Measurements from ENCODE around the gene CTSS. TPM values are rescaled to one million over a fixed set of nuclear protein-coding genes. Genes with fewer than 3 reads are reported as not detected.

CTSS gene
- total RNA-seq, 1 experiment from 2014 or later = not detected

- no peak overlapping the region for H3K4me2 ChIP-seq (ENCODE audit: low read length)
- H3K79me2 ChIP-seq (ENCODE audit: low read length) = no peaks in the 10 kb centered on the region
- H3K4me1 ChIP-seq (ENCODE audit: insufficient read depth, low read length) = peaks cover 8% of the 10 kb centered on the region; the same call in 1 of the 2 replicates
- DNase-seq (no peak), ATAC-seq (no peak)
- no peak overlapping the region for H2AFZ ChIP-seq (ENCODE audit: low read length)
- no peaks in the 10 kb centered on the region for H3F3A ChIP-seq (ENCODE audit: low read length, unreplicated experiment)
- no peak overlapping the region for H3K27ac ChIP-seq (ENCODE audit: low read length)
- no peak for TF ChIP-seq CTCF (conservative IDR thresholded peaks at IDR 0.05; ENCODE audit: low read depth, low read length)
- TF ChIP-seq EZH2 (IDR thresholded peaks at IDR 0.05; ENCODE audit: low read length, unreplicated experiment) = no peak
- TF ChIP-seq EZH2phosphoT487 (IDR thresholded peaks at IDR 0.05; ENCODE audit: borderline replicate concordance, low read length) = no peak
- no peaks in the 10 kb centered on the region for H3K36me3 ChIP-seq (ENCODE audit: low read depth, low read length)
- no TSS peak for BruUV-seq (replicated peaks)
- no peaks in the 10 kb centered on the region for H3K27me3 ChIP-seq (ENCODE audit: low read length)
- H3K9me3 ChIP-seq (ENCODE audit: low read length) = no peaks in the 10 kb centered on the region
- CTCF ChIA-PET = interaction anchor here (0.5 kb wide), 1 partner anchor 24 kb away, joined by 4 read pairs; no protein-coding TSS in a partner anchor
- H3K9ac ChIP-seq (ENCODE audit: low read length) = no peak overlapping the region
- H3K4me3 ChIP-seq (ENCODE audit: low read length) = no peak overlapping the region
- H3K9me2 ChIP-seq (replicated peaks; ENCODE audit: low read length) = no peaks in the 10 kb centered on the region
- POLR2A ChIA-PET (ENCODE audit: unreplicated experiment) = interaction anchor here (0.7 kb wide), 1 partner anchor 555 kb away, joined by 4 read pairs; no protein-coding TSS in a partner anchor
- no peaks in the 10 kb centered on the region for H4K20me1 ChIP-seq (ENCODE audit: low read length)
- intact Hi-C loops (cut with micrococcal nuclease) = no loop called here
These were observed 23.4 kb upstream of the CTSS start for GRCh38 chr1:150788946-150789345.

- POLR2A ChIA-PET (ENCODE audit: unreplicated experiment) = no interaction called here
- ATAC-seq = no peak
- Histone ChIP-seq H3K4me1 (ENCODE audit: insufficient read depth, low read length) (peaks cover 8% of the 10 kb centered on the region; the same call in 1 of the 2 replicates), H3K4me3 (ENCODE audit: low read length) (no peak overlapping the region), H3K4me2 (ENCODE audit: low read length) (no peak overlapping the region), H3K9me2 (replicated peaks; ENCODE audit: low read length) (no peaks in the 10 kb centered on the region), H3K9me3 (ENCODE audit: low read length) (no peaks in the 10 kb centered on the region), H3F3A (ENCODE audit: low read length, unreplicated experiment) (no peaks in the 10 kb centered on the region), H3K36me3 (ENCODE audit: low read depth, low read length) (no peaks in the 10 kb centered on the region), H3K79me2 (ENCODE audit: low read length) (no peaks in the 10 kb centered on the region), H2AFZ (ENCODE audit: low read length) (0 out of 2 replicates have a peak overlapping the region, but pooled peaks have one; percentile 3), H3K27me3 (ENCODE audit: low read length) (no peaks in the 10 kb centered on the region), H4K20me1 (ENCODE audit: low read length) (no peaks in the 10 kb centered on the region), H3K9ac (ENCODE audit: low read length) (no peak overlapping the region), H3K27ac (ENCODE audit: low read length) (no peak overlapping the region)
- BruUV-seq (replicated peaks) = no TSS peak
- TF ChIP-seq CTCF (conservative IDR thresholded peaks at IDR 0.05; ENCODE audit: low read depth, low read length) (no peak), EZH2phosphoT487 (IDR thresholded peaks at IDR 0.05; ENCODE audit: borderline replicate concordance, low read length) (no peak), EZH2 (IDR thresholded peaks at IDR 0.05; ENCODE audit: low read length, unreplicated experiment) (no peak)
- intact Hi-C loops (cut with micrococcal nuclease) = no loop called here
- no peak for DNase-seq
- CTCF ChIA-PET = no interaction called here
These were observed 21.9 kb upstream of the CTSS start for GRCh38 chr1:150787455-150787854.

DNA sequence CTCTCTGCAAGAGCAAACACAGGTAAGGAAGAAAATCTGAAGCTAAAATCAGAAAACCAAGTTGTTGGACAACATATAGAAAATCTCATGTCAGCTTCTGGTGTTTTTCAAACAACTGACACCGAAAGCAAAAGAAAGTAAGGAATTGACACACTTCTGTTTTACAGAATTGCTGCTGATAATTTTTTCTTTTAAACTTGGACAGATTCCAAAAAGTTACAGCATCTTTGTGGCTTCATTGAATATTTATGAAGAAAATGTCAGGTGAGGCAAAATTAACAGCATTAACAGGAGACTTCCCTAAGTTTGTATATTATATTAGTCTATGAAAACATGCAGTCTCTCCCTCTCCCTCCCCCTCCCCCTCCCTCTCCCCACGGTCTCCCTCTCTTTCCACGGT, 14.9 kb upstream of the CTSS start:
- Histone ChIP-seq H3K79me2 (ENCODE audit: low read length) (no peaks in the 10 kb centered on the region), H3K27ac (ENCODE audit: low read length) (no peak overlapping the region), H3K9me2 (replicated peaks; ENCODE audit: low read length) (no peaks in the 10 kb centered on the region), H3K4me2 (ENCODE audit: low read length) (no peak overlapping the region), H3K9ac (ENCODE audit: low read length) (no peak overlapping the region), H3K27me3 (ENCODE audit: low read length) (no peaks in the 10 kb centered on the region), H3F3A (ENCODE audit: low read length, unreplicated experiment) (no peaks in the 10 kb centered on the region), H4K20me1 (ENCODE audit: low read length) (no peaks in the 10 kb centered on the region), H3K36me3 (ENCODE audit: low read depth, low read length) (no peaks in the 10 kb centered on the region), H3K4me3 (ENCODE audit: low read length) (no peak overlapping the region), H3K9me3 (ENCODE audit: low read length) (no peaks in the 10 kb centered on the region), H3K4me1 (ENCODE audit: insufficient read depth, low read length) (no peaks in the 10 kb centered on the region), H2AFZ (ENCODE audit: low read length) (no peak overlapping the region)
- CTCF ChIA-PET = no interaction called here
- intact Hi-C loops (cut with micrococcal nuclease) = no loop called here
- TF ChIP-seq CTCF (conservative IDR thresholded peaks at IDR 0.05; ENCODE audit: low read depth, low read length) (no peak), EZH2phosphoT487 (IDR thresholded peaks at IDR 0.05; ENCODE audit: borderline replicate concordance, low read length) (no peak), EZH2 (IDR thresholded peaks at IDR 0.05; ENCODE audit: low read length, unreplicated experiment) (no peak)
- POLR2A ChIA-PET (ENCODE audit: unreplicated experiment) = no interaction called here
- no TSS peak for BruUV-seq (replicated peaks)
- DNase-seq = no peak
- no peak for ATAC-seq

Data from PC-3 (cell line).